ENCODE results near the gene SLX4IP. TPM values are rescaled to one million over a fixed set of nuclear protein-coding genes. Genes with fewer than 3 reads are reported as not detected.

Gene SLX4IP
- polyA plus RNA-seq, 2 of the 4 experiments (the other 2 are of a cell fraction), result 3.4 to 7.5 TPM

GRCh38 chr20:10539818-10540553 lies 104.9 kb downstream of the SLX4IP start (continued):
- no peak for TF ChIP-seq REST (IDR thresholded peaks at IDR 0.05)
- TF ChIP-seq E2F6 (IDR thresholded peaks at IDR 0.05; ENCODE audit: borderline replicate concordance, low read depth), result no peak
- no peak for TF ChIP-seq KDM5A (IDR thresholded peaks at IDR 0.05)
- TF ChIP-seq JUNB (IDR thresholded peaks at IDR 0.05), result no peak
- TF ChIP-seq HOXA7 (CRISPR knock-in tag; IDR thresholded peaks at IDR 0.05), result no peak
- TF ChIP-seq EHMT2 (IDR thresholded peaks at IDR 0.05; ENCODE audit: low read depth), result no peak
- TF ChIP-seq PHF8 (IDR thresholded peaks at IDR 0.05; ENCODE audit: borderline replicate concordance, low read depth), result no peak
- TF ChIP-seq ZSCAN20 (CRISPR knock-in tag; IDR thresholded peaks at IDR 0.05), result no peak
- TF ChIP-seq POLR2AphosphoS2 (conservative IDR thresholded peaks at IDR 0.05; ENCODE audit: low read length), result no peak
- no peak for TF ChIP-seq FOSB (CRISPR knock-in tag; IDR thresholded peaks at IDR 0.05)

- DNase-seq (ENCODE audit: low read depth in 1 of 2, low spot score in 1 of 2) (peak; percentile 37 to 86), ATAC-seq (peak; percentile 83 to 87), FAIRE-seq (peak; percentile 99)
- ChIA-PET CTCF (interaction anchor here (0.9 to 3.0 kb wide), 5 partner anchors 12 to 1004 kb away, joined by 3 to 15 read pairs (median 4); no protein-coding TSS in a partner anchor), POLR2A (no interaction called here)
- Histone ChIP-seq H3K27ac (peak overlapping the region; percentile 84 to 92), H3K9me3 (no peaks in the 10 kb centered on the region), H3K4me2 (peak overlapping the region; percentile 90), H3K4me3 (peak overlapping the region; percentile 19; the same call in 1 of the 3 replicates), H3K4me1 (peaks cover 82% of the 10 kb centered on the region)
- peak; percentile 68 for TF ChIP-seq FOSL2 (IDR thresholded peaks at IDR 0.05)
- TF ChIP-seq FOSL2 (CRISPR knock-in tag; IDR thresholded peaks at IDR 0.05), result peak; percentile 88
- peak; percentile 84 to 87; a peak in 4 of 5 replicates for TF ChIP-seq EP300 (IDR thresholded peaks at IDR 0.05)
- TF ChIP-seq MAX (IDR thresholded peaks at IDR 0.05), result peak; percentile 45; the same call in 1 of the 2 replicates
- TF ChIP-seq HES2 (IDR thresholded peaks at IDR 0.05), result 0 out of 2 replicates have a peak, but pooled peaks have one; percentile 55
- TF ChIP-seq JUNB (IDR thresholded peaks at IDR 0.05), result peak; percentile 81
- peak; percentile 17 to 36; a peak in 2 of 5 replicates for TF ChIP-seq RAD21 (conservative IDR thresholded peaks at IDR 0.05 in 1 of 2, IDR thresholded peaks at IDR 0.05 in 1 of 2)
- TF ChIP-seq HOXB13 (CRISPR knock-in tag; IDR thresholded peaks at IDR 0.05; ENCODE audit: low read depth), result no peak
- TF ChIP-seq CEBPB (IDR thresholded peaks at IDR 0.05), result peak; percentile 69 to 70; a peak in 3 of 4 replicates
- TF ChIP-seq ELK1 (IDR thresholded peaks at IDR 0.05; ENCODE audit: low read depth, low read length), result no peak
- peak; percentile 94 for TF ChIP-seq JUN (IDR thresholded peaks at IDR 0.05)
- no peak for TF ChIP-seq TP53 (CRISPR knock-in tag; IDR thresholded peaks at IDR 0.05)
- no peak for TF ChIP-seq EHF (CRISPR knock-in tag; IDR thresholded peaks at IDR 0.05)
- TF ChIP-seq GATA3 (IDR thresholded peaks at IDR 0.05; ENCODE audit: borderline replicate concordance), result peak; percentile 61; the same call in 1 of the 2 replicates
- no peak for TF ChIP-seq ZNF302 (CRISPR knock-in tag; IDR thresholded peaks at IDR 0.05)
- TF ChIP-seq FOSB (CRISPR knock-in tag; IDR thresholded peaks at IDR 0.05), result peak; percentile 11; the same call in 1 of the 2 replicates
- 0 out of 2 replicates have a peak, but pooled peaks have one; percentile 57 for TF ChIP-seq MYC (IDR thresholded peaks at IDR 0.05; ENCODE audit: borderline replicate concordance, low read length)
- TF ChIP-seq BCL3 (IDR thresholded peaks at IDR 0.05), result peak; percentile 67; the same call in 1 of the 3 replicates
- whole genome bisulfite sequencing (ENCODE audit: missing lambda C conversion rate), result under 1% methylated on average over 4 of the region's 4 CpGs
These were observed 105.8 kb downstream of the SLX4IP start for GRCh38 chr20:10540636-10541493.
